Measurements from ENCODE around the gene A1BG.
"Not testable (repeated sequence)": the region's sequence is repeated elsewhere in the genome, so short reads cannot be mapped to it uniquely, and the experiment has no call there.

A1BG gene

GRCh38 chr19:58361900-58362271 is 8.6 kb upstream of the A1BG start:
- peak in 1 of 2 donors; percentile 30 for DNase-seq (ENCODE audit: low read depth in 1 of 2, low spot score in 1 of 2)

DNA sequence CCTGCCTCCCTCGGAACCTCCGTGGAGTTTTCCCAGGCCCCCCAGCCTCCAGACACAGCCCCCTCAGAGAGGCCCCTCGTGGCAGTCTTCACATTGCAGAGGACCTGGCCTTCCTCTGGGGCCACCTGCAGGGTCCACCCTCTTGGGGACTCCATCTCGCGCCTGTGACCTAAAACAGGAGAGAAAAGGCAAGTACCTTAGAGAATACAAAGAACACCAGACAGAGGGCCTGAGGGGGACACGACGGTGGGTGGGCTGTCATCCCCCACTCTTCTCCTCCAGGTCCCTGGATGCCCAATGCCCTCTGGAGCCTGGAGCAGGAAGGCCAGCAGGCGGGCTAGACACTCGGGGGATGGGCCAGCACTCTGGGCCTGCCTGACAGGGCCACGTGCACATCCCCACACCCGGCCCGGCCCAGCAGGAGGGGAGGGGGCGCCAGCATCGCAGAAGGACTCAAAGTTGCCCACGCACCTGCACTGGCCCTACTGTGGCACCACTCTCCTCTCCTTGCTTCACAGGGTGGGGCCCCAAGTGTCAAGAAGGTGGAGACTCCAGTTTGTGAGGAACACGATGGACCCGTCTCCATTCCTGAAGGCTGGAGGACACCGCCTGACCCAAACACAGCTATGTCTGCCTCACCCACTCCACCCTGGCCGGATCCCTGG is 4.3 kb upstream of the A1BG start:
- DNase-seq (ENCODE audit: low read depth in 1 of 2, low spot score in 1 of 2) = no peak

GRCh38 chr19:58356766-58357480 is 3.6 kb upstream of the A1BG start:
- no peak for DNase-seq (ENCODE audit: low read depth in 1 of 2, low spot score in 1 of 2)

GRCh38 chr19:58355908-58356765 is 2.8 kb upstream of the A1BG start:
- no peak for DNase-seq (ENCODE audit: low read depth in 1 of 2, low spot score in 1 of 2)

DNA sequence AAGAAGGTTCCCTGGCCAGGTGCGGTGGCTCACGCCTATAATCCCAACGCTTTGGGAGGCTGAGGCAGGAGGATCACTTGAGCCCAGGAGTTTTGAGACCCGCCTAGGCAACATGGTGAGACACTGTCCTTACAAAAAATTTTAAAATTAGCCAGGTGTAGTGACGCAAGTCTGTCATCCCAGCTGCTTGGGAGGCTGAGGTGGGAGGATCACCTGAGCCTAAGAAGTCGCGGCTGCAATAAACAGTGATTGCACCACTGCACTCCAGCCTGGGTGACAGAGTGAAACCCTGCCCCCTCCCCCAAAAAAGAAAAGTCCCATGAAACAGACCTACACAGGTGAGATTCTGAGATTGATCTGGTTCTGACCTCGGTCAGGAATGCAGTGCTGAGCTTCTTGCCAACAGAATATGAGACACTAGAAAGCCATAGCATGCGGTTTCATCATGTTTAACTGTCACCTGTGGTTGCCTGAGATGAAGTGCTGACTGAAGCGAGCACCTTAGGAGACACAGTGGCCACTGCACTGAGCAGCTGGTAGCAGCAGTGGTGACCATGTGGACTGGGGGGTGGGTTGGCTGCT is 2.0 kb upstream of the A1BG start:
- DNase-seq (ENCODE audit: low read depth in 1 of 2, low spot score in 1 of 2) = no peak

DNA sequence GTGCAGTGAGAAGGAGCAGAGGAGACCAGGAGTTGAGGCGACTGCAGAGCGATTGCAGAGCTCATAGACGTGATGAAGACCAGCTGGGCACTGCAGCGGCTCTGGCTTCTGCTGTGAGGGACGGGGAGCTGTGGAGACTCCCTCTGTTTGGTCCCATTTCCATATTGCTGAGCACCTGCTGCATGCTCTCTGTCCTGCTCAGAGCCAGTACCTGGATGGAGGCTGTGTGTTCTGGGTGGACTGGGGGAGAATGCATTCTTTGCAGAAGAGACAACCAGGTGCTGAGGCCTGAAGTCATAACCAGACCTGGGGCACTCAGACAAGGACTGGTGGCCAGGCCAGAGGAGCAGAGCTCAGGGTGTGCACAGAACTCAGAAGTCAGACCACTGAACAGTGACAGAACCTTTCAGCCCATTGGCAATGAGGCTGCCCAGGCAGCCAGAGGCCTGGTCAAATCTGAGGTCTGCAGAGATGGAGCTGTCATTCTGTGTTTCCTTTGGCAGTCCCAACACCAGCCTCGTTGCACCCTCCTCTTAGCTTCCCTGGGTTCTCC is 1.3 kb upstream of the A1BG start:
- no peak for DNase-seq (ENCODE audit: low read depth in 1 of 2, low spot score in 1 of 2)

GRCh38 chr19:58353717-58354477 is 605 bp upstream of the A1BG start:
- no peak for DNase-seq (ENCODE audit: low read depth in 1 of 2, low spot score in 1 of 2)

DNA sequence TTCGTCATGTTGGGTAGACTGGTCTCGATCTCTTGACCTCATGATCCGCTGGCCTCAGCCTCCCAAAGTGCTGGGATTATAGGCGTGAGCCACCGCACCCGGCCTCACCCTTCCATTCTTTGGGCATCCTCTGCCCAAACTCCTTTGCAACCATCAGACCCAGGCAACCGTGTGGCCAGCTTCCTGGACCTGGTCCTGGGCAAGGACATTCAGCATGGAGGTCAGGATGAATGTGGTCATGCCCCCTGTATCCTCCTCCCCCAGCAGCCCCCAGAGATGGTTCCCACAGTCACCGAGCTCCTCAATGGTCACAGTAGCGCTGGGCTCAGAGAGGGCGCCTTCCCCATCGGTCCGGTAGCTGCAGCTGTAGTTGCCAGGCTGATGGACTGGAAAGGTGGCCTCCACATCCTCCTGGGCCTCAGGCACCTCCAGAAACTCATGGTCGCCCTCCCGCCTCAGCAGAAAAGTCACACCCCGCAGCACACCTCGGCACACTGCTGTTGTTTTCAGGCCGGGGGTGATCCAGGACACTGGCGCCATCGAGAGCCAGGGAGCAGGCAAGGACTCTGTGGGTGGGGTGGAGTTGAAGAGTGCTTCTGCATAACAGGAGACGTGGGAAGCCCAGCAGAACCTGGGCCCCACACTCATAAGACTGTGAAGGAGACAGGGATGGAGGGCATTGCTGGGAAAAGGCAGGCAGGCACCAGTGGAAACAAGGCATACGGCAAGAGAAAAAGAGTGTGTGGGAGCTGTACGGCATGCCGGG is 1.1 kb downstream of the A1BG start:
- DNase-seq (ENCODE audit: low read depth in 1 of 2, low spot score in 1 of 2) = no peak

DNA sequence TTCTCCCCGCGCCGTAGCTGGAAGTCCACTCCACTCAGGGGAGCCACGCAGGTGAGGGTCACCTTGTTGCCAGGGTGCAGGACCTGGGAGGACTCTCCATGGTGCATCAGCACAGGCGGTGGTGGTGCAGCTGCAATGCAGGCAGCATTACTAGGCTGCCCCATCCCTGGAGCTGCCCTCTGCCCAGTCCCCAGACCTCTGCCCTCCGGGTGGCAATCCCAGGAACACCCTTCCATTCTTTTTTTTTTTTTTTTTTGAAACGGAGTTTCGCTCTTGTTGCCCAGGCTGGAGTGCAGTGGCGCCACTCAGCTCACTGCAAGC is 1.8 kb downstream of the A1BG start:
- no peak for DNase-seq (ENCODE audit: low read depth in 1 of 2, low spot score in 1 of 2)

DNA sequence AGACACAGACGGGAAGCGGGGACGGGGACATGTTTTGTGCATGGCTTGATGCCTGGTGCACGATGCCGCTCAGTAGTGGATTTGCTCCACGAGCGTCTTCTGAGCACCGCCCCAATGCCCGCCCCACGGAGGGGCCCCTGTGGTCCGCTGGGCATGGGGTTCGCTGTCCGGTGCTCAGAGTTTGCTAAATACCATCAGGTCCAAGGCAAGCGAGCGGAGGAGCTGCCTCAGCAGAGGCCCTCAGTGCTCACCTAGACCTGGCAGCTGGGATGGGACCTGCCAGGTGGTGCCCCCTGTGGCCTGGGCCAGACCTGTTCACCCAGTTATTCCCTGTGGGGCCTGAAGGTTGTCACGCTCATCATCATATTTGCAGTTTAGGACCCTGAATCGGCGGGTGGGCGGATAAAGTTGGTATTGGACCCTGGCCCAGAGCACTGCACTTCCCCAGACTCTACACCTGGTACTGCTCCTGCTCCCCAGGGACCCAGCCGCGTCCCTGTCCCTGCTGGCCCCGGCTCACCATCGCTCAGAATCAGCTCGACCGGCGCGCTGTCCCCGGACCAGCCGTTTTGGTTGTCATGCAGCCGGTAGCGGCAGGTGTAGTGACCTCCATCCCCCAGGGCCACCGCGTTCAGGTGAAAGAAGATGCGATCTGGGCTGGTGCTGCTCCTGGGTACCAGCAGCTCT is 2.3 kb downstream of the A1BG start:
- DNase-seq (ENCODE audit: low read depth in 1 of 2, low spot score in 1 of 2) = no peak

DNA sequence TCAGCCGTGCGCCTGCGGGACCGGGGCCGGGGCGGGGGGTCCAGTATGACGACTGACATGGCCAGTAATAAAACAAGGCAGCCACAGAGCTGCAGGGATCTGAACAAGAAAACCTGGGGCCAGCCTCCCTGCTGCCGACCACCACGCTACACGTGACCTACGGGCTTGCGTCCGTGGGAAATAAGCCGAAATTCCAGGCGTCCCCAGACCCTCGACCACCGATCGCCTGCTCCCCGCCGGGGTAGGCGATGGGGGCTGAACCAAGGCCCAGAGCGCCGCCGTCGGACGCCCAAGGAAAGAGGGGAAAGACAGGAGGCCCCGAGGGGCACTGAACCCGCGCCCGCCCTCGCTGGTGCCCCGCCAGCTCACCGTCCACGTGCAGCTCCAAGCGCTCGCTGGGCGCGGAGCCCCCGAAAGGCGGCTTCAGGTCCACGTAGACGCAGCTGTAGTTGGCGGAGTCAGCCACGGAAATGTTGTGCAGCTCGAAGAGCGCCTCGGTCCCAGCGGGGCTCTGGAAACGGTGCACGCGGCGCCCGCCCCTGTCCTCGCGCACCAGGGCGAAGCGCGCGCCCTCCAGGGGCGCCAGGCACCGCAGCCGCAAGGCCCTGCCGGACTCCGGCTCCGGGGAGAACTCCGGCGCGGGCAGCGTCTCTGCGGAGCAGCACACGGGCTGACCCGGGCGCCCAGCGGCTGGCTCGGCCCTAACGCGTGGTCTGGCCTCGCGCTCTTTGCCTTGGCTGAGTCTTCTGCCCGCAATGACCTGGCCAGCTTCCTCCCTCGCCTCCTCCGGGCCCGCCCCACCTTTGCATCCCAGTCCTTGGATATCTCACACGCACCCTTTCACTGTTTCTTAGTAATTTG is 3.1 kb downstream of the A1BG start:
- DNase-seq (ENCODE audit: low read depth in 1 of 2, low spot score in 1 of 2) = no peak

- no peak for DNase-seq (ENCODE audit: low read depth in 1 of 2, low spot score in 1 of 2)
Measured at GRCh38 chr19:58349590-58349989, 3.7 kb downstream of the A1BG start.

DNA sequence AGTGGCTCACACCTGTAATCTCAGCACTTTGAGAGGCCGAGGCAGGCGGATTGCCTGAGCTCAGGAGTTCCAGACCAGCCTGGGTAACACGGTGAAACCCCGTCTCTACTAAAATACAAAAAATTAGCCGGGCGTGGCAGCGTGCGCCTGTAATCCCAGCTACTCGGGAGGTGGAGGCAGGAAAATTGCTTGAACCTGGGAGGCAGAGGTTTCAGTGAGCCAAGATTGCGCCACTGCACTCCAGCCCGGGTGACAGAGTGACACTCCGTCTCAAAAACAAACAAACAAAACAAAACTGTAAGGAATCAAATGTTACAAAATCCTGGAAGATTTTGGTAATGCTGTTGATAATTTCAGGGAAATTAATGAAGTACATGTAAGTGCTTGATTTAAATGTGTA is 5.2 kb downstream of the A1BG start:
- DNase-seq (ENCODE audit: low read depth in 1 of 2, low spot score in 1 of 2) = not testable (repeated sequence)

GRCh38 chr19:58346961-58347929 is 6.0 kb downstream of the A1BG start:
- DNase-seq (ENCODE audit: low read depth in 1 of 2, low spot score in 1 of 2) = peak; percentile 43 to 53

GRCh38 chr19:58345558-58345957 is 7.7 kb downstream of the A1BG start:
- DNase-seq (ENCODE audit: low read depth in 1 of 2, low spot score in 1 of 2) = no peak

GRCh38 chr19:58338825-58339558 is 14.3 kb downstream of the A1BG start:
- no peak for DNase-seq (ENCODE audit: low read depth in 1 of 2, low spot score in 1 of 2)

DNA sequence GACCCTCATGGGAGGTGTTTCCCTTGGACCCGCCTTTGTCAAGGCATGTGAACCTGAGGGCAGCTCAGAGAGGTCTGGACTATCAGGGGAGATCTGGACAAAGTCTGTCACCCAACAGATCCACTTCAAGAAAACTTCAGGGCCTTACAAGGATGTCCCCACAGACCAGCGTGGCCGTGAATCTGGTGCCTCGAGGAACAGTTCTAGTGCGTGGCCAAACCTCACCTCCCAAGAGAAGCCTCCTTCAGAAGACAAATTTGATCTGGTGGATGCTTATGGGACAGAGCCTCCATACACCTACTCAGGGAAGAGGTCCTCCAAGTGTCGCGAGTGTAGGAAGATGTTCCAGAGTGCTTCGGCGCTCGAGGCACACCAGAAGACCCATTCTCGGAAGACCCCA is 15.0 kb downstream of the A1BG start:
- DNase-seq (ENCODE audit: low read depth in 1 of 2, low spot score in 1 of 2) = no peak
